Thoracic aorta (tissue), 2 donors: Measurements from ENCODE around the gene EGFL7. TPM values are rescaled to one million over a fixed set of nuclear protein-coding genes. Genes with fewer than 3 reads are reported as not detected.

Experiments
- ATAC-seq: fragments of 150-250 bp; one replicate; pipeline ENCODE4 v1.8.0; 2017; ENCODE audit warnings: low read depth; ENCODE audit not compliant: insufficient number of reproducible peaks, low FRiP score
- DNase-seq: peaks from one replicate; pipeline ENCODE4 v3.0.0-alpha.2; 2020; ENCODE audit warnings: low spot score
- H3K27ac ChIP-seq, 2 donors: fragments of 200-600 bp; sonication (generic); 1 replicate in 1 of 2; 2 replicates in 1 of 2; pipeline ENCODE4 v1.5.1; 2016; ENCODE audit warnings: mild to moderate bottlenecking in 2 of 2, moderate library complexity in 2 of 2
- H3K27me3 ChIP-seq: fragments of 200-600 bp; sonication (generic); replicated peaks from 2 replicates; pipeline ENCODE4 v1.6.0; 2016; ENCODE audit warnings: mild to moderate bottlenecking; ENCODE audit not compliant: insufficient read depth
- H3K36me3 ChIP-seq: fragments of 200-600 bp; sonication (generic); one replicate; pipeline ENCODE4 v1.5.1; 2016
- H3K4me1 ChIP-seq, 2 donors: fragments of 200-600 bp; sonication (generic); 1 replicate in 1 of 2; 2 replicates in 1 of 2; pipeline versions ENCODE4 v1.5.1 to v1.6.0; 2016; ENCODE audit warnings: low read depth in 2 of 2, mild to moderate bottlenecking in 1 of 2; ENCODE audit not compliant: control insufficient read depth in 1 of 2
- H3K4me3 ChIP-seq: fragments of 200-600 bp; sonication (generic); 2 replicates; pipeline ENCODE4 v1.5.1; 2016; ENCODE audit warnings: mild to moderate bottlenecking
- H3K9me3 ChIP-seq: fragments of 200-600 bp; sonication (generic); 2 replicates; pipeline ENCODE4 v1.5.1; 2016
- CTCF ChIP-seq: fragments of 200-600 bp; sonication (generic); IDR thresholded peaks from one replicate; pipeline ENCODE4 v1.5.1; 2019; ENCODE audit warnings: antibody characterized with exemption
- total RNA-seq, 2 donors: library from RNA; depleted of rRNA; stranded (reverse); fragments of >200 nt; gene quantifications; one replicate each; pipeline versions ENCODE4 v1.1.0 to v1.2.3, GENCODE V29; 2016

EGFL7 gene
- total RNA-seq, 2 donors from 2014 or later: 42.0 to 56.5 TPM

- Histone ChIP-seq H3K27me3 (no peaks in the 10 kb centered on the region), H3K9me3 (no peaks in the 10 kb centered on the region), H3K36me3 (no peaks in the 10 kb centered on the region), H3K4me3 (no peak overlapping the region), H3K27ac (no peak overlapping the region), H3K4me1 (no peaks in the 10 kb centered on the region)
- no peak for DNase-seq
- no peak for TF ChIP-seq CTCF
- ATAC-seq: no peak
Measured at GRCh38 chr9:136651860-136652259, 10.9 kb upstream of the EGFL7 start.

GRCh38 chr9:136653323-136654079 lies 9.2 kb upstream of the EGFL7 start:
- ATAC-seq (no peak), DNase-seq (no peak)
- Histone ChIP-seq H3K36me3 (no peaks in the 10 kb centered on the region), H3K4me3 (no peak overlapping the region), H3K27me3 (no peaks in the 10 kb centered on the region), H3K4me1 (no peaks in the 10 kb centered on the region), H3K9me3 (no peaks in the 10 kb centered on the region), H3K27ac (no peak overlapping the region)
- no peak for TF ChIP-seq CTCF

- Histone ChIP-seq H3K27ac (no peak overlapping the region), H3K9me3 (no peaks in the 10 kb centered on the region), H3K27me3 (no peaks in the 10 kb centered on the region), H3K4me3 (no peak overlapping the region), H3K36me3 (no peaks in the 10 kb centered on the region), H3K4me1 (no peaks in the 10 kb centered on the region)
- ATAC-seq: no peak
- DNase-seq: no peak
- TF ChIP-seq CTCF: no peak
Measured at GRCh38 chr9:136654820-136655535, 7.7 kb upstream of the EGFL7 start.

GRCh38 chr9:136655536-136656182 lies 7.1 kb upstream of the EGFL7 start:
- Histone ChIP-seq H3K36me3 (no peaks in the 10 kb centered on the region), H3K4me3 (no peak overlapping the region), H3K27ac (no peak overlapping the region), H3K4me1 (no peaks in the 10 kb centered on the region), H3K27me3 (no peaks in the 10 kb centered on the region), H3K9me3 (no peaks in the 10 kb centered on the region)
- DNase-seq (no peak), ATAC-seq (no peak)
- no peak for TF ChIP-seq CTCF

- no peaks in the 10 kb centered on the region for H3K4me1 ChIP-seq
- ATAC-seq (no peak), DNase-seq (no peak)
- no peak overlapping the region for H3K27ac ChIP-seq
- H3K27me3 ChIP-seq: no peaks in the 10 kb centered on the region
- no peak for TF ChIP-seq CTCF
- H3K9me3 ChIP-seq: no peaks in the 10 kb centered on the region
- H3K4me3 ChIP-seq: no peak overlapping the region
- H3K36me3 ChIP-seq: no peaks in the 10 kb centered on the region
Measured at GRCh38 chr9:136656183-136656738, 6.5 kb upstream of the EGFL7 start.
